ENCODE results near the gene NAP1L4. TPM values are rescaled to one million over a fixed set of nuclear protein-coding genes. Genes with fewer than 3 reads are reported as not detected.

Gene NAP1L4
- total RNA-seq, 1 experiment from 2014 or later = 212 TPM

GRCh38 chr11:3002871-3003270, 10.7 kb upstream of the NAP1L4 start:
- no peak overlapping the region for H2BK20ac ChIP-seq (ENCODE audit: low read depth, low read length, poor library complexity, severe bottlenecking)
- H3K14ac ChIP-seq (ENCODE audit: insufficient read depth, low read length) = no peak overlapping the region
- H3K27me3 ChIP-seq (ENCODE audit: insufficient read depth, low read length) = no peaks in the 10 kb centered on the region
- H2BK120ac ChIP-seq (ENCODE audit: low read depth, low read length, poor library complexity, severe bottlenecking) = no peak overlapping the region
- H3K23ac ChIP-seq (ENCODE audit: insufficient read length, low read depth, low read length) = no peak overlapping the region
- H3K27ac ChIP-seq (ENCODE audit: insufficient read length, low read depth, low read length) = no peak overlapping the region
- H2AFZ ChIP-seq (ENCODE audit: low read length) = no peak overlapping the region
- H3K18ac ChIP-seq (ENCODE audit: insufficient read length, low read depth, low read length) = no peak overlapping the region
- Mint-ChIP-seq H3K4me3 (no peak overlapping the region), H3K9me3 (no peaks in the 10 kb centered on the region), H3K27ac (peak overlapping the region in 1 of 3 experiments; percentile 34; a peak in 1 of 7 replicates), H3K4me1 (peaks cover 12 to 13% of the 10 kb centered on the region in 2 experiments), H3K27me3 (ENCODE audit: low read depth) (no peaks in the 10 kb centered on the region), H3K36me3 (ENCODE audit: insufficient read depth in 1 of 3, low read depth in 3 of 3) (peaks cover 44 to 77% (median 61%) of the 10 kb centered on the region in 3 experiments; a peak in 6 of 7 replicates)
- no peak overlapping the region for H2BK15ac ChIP-seq (ENCODE audit: low read depth, low read length)
- H4K20me1 ChIP-seq (ENCODE audit: control insufficient read depth, insufficient read depth, insufficient read length) = no peaks in the 10 kb centered on the region
- no peak overlapping the region for H3K4me2 ChIP-seq (ENCODE audit: insufficient read depth, insufficient read length, low read length)
- no peak for TF ChIP-seq CTCF (conservative IDR thresholded peaks at IDR 0.05)
- no peak overlapping the region for H3K9ac ChIP-seq (ENCODE audit: extremely low read depth, insufficient read length, low read length)
- no peak for DNase-seq
- no CpG with 5 or more reads among the region's 8 CpGs for WGBS (ENCODE audit: extremely low coverage, insufficient read length, low lambda C conversion rate)
- H3K4me1 ChIP-seq (ENCODE audit: insufficient read depth, low read length) = no peaks in the 10 kb centered on the region
- no peak overlapping the region for H2AK5ac ChIP-seq (ENCODE audit: insufficient read length, low read length)
- H3K79me2 ChIP-seq (ENCODE audit: insufficient read depth, low read length) = no peaks in the 10 kb centered on the region
- no peaks in the 10 kb centered on the region for H3K23me2 ChIP-seq (ENCODE audit: insufficient read length, low read depth, low read length, poor library complexity, severe bottlenecking)
- H2BK12ac ChIP-seq (ENCODE audit: insufficient read length, low read depth, low read length) = no peak overlapping the region
- no peak overlapping the region for H2BK5ac ChIP-seq (ENCODE audit: insufficient read length, low read length)
- H3K4ac ChIP-seq (ENCODE audit: low read depth, low read length) = no peak overlapping the region
- H3K79me1 ChIP-seq (ENCODE audit: insufficient read depth, low read depth, low read length, poor library complexity, severe bottlenecking) = no peaks in the 10 kb centered on the region
- no peak overlapping the region for H4K91ac ChIP-seq (ENCODE audit: insufficient read length, low read depth, low read length)
- no peak overlapping the region for H3K56ac ChIP-seq (ENCODE audit: insufficient read length, low read depth, low read length)
- no peak overlapping the region for H4K8ac ChIP-seq (replicated peaks; ENCODE audit: insufficient read length, low read depth, low read length)
- H3T11ph ChIP-seq (ENCODE audit: low read length) = no peak overlapping the region
- H3K9me3 ChIP-seq (ENCODE audit: control insufficient read depth, low read depth, low read length) = no peaks in the 10 kb centered on the region
- no peak overlapping the region for H4K5ac ChIP-seq (ENCODE audit: insufficient read length, low read depth, low read length)

Measured in H9 (cell line).